IgD-negative memory B cell (primary cell): ENCODE data around the gene SH3BP5L. TPM values are rescaled to one million over a fixed set of nuclear protein-coding genes. Genes with fewer than 3 reads are reported as not detected.
A peak's percentile ranks its signal among the peaks of the same experiment; 100 is the strongest.
"Not testable (repeated sequence)": the region's sequence is repeated elsewhere in the genome, so short reads cannot be mapped to it uniquely, and the experiment has no call there.

Source experiments
- H3K27ac Mint-ChIP-seq, 3 donors: one replicate each; pipeline ENCODE4 v1.8.0; 2020 to 2022; ENCODE audit warnings: mild to moderate bottlenecking in 3 of 3, mixed read lengths in 3 of 3, moderate library complexity in 1 of 3
- H3K27me3 Mint-ChIP-seq: one replicate; pipeline ENCODE4 v1.8.0; 2021; ENCODE audit warnings: mixed read lengths
- H3K36me3 Mint-ChIP-seq: one replicate; pipeline ENCODE4 v1.8.0; 2020; ENCODE audit warnings: mild to moderate bottlenecking, mixed read lengths
- H3K4me1 Mint-ChIP-seq, 3 donors: one replicate each; pipeline ENCODE4 v1.8.0; 2020 to 2022; ENCODE audit warnings: mixed read lengths in 3 of 3, mild to moderate bottlenecking in 1 of 3
- H3K4me3 Mint-ChIP-seq, 4 donors: one replicate each; pipeline ENCODE4 v1.8.0; 2020 to 2022; ENCODE audit warnings: mild to moderate bottlenecking in 4 of 4, mixed read lengths in 4 of 4, moderate library complexity in 3 of 4
- H3K9me3 Mint-ChIP-seq, 3 donors: one replicate each; pipeline ENCODE4 v1.8.0; 2020 to 2021; ENCODE audit warnings: mixed read lengths in 3 of 3, mild to moderate bottlenecking in 1 of 3
- polyA plus RNA-seq: library from polyadenylated mRNA; unstranded; fragments of 300-500 nt; fragmentation: Illumina TruSeq; gene quantifications from one replicate; pipeline ENCODE4 v1.2.3, GENCODE V29; 2021

Gene SH3BP5L
- polyA plus RNA-seq, 1 donor from 2014 or later: 4.9 TPM

DNA sequence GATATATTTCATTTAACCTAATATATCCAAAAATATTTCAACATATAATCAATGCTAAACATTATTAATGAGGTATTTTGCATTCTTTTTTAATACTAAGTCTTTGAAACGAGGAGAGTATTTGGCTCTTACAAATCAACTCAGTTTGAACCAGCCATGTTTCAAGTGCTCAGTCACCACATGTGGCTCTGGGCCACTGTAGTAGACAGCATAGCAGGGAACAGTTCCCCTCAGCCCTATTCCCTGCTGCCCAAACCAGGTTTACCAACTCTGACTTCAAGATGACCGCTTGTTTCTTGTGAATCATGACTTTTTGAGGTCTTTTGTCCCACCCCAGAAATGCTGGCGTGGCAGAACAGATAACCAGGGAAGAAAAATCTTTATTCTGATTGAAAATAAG is 18.0 kb upstream of the SH3BP5L start:
- Mint-ChIP-seq H3K27ac (no peak overlapping the region), H3K27me3 (no peaks in the 10 kb centered on the region), H3K4me1 (peaks cover 11 to 33% (median 21%) of the 10 kb centered on the region in 3 donors), H3K4me3 (no peak overlapping the region), H3K9me3 (no peaks in the 10 kb centered on the region), H3K36me3 (peaks cover 6% of the 10 kb centered on the region)

DNA sequence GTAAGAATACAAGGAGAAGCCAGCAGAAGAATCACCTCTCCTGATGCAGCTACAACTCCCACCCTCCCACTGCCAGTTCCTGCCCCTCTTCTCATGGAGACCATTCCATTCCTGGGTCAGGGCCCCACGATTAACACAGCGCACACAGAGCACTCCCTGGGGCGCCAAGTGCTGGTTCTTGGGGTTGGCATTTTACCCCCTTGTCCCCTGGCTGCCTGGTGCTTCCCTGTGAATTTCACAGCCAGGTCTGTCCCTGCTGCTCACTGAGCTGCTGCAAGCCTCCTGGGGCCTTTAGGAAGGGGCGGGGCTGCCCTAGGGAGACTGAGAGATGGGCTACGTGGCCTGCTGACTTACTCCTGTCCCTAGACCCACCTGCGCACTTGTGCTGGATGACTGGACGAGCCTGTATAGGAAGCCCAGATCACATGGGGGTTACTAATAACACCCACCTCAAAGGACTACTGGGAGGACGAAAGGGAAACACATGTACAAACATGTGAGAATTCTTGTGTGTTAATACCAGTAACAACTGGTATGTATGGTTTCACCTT is 17.1 kb upstream of the SH3BP5L start:
- Mint-ChIP-seq H3K27ac (no peak overlapping the region), H3K4me3 (no peak overlapping the region), H3K36me3 (peaks cover 6% of the 10 kb centered on the region), H3K27me3 (no peaks in the 10 kb centered on the region), H3K9me3 (no peaks in the 10 kb centered on the region), H3K4me1 (peaks cover 12 to 33% (median 21%) of the 10 kb centered on the region in 3 donors)

DNA sequence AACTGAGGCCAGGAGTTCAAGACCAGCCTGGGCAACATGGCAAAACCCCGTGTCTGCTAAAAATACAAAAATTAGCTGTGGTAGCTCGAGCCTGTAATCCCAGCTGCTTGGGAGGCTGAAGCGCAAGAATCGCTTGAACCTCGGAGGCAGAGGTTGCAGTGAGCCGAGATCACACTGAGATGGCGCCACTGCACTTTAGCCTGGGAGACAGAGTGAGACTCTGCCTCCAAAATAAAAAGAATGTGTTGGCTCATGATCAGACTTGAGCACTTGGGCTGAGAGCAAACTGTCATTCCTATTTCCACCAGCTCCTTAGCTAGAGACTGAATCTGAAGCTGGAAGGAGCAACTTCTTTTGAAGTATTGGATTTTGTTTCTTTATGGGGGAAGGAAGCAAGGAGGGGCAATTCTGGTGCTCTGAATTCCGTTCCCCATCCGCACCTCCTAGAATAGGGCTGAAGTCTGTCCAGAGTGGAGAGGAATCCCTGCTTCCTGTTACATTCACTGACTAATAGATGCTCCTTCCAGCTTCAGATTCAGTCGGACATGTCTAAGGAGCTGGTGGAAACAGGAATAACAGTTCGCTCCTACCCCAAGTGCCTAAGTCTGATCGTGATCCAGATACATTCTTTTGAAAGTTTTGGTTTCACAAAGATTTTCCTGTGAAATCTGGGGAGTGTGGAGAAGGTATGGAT is 16.1 kb upstream of the SH3BP5L start:
- Mint-ChIP-seq H3K4me3 (peak overlapping the region in 1 of 4 donors; percentile 52), H3K27ac (peak overlapping the region; percentile 17 to 95 (median 73))

DNA sequence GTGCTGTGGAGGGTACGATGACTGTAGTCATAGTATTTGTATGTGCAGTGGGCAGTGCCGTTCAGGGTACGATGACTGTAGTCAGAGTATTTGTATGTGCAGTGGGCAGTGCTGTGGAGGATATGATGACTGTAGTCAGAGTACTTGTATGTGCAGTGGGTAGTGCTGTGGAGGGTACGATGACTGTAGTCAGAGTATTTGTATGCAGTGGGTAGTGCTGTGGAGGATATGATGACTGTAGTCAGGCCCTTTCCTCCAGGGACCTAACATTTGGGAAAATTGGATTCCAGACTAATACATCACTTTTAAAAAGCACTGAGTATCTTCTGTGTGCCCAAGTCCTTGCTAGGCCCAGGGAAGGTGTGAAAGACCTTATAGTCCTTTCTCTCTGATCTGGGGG is 15.2 kb upstream of the SH3BP5L start:
- Mint-ChIP-seq H3K36me3 (peaks cover 5% of the 10 kb centered on the region), H3K9me3 (no peaks in the 10 kb centered on the region), H3K4me3 (no peak overlapping the region), H3K27ac (peak overlapping the region in 2 of 3 donors; percentile 73 to 95), H3K4me1 (peaks cover 12 to 33% (median 21%) of the 10 kb centered on the region in 3 donors), H3K27me3 (no peaks in the 10 kb centered on the region)

More for the DNA sequence above, 16.1 kb upstream of the SH3BP5L start:
- H3K4me1 Mint-ChIP-seq: peaks cover 12 to 33% (median 21%) of the 10 kb centered on the region in 3 donors
- no peaks in the 10 kb centered on the region for H3K27me3 Mint-ChIP-seq
- H3K36me3 Mint-ChIP-seq: peaks cover 5% of the 10 kb centered on the region
- no peaks in the 10 kb centered on the region for H3K9me3 Mint-ChIP-seq

DNA sequence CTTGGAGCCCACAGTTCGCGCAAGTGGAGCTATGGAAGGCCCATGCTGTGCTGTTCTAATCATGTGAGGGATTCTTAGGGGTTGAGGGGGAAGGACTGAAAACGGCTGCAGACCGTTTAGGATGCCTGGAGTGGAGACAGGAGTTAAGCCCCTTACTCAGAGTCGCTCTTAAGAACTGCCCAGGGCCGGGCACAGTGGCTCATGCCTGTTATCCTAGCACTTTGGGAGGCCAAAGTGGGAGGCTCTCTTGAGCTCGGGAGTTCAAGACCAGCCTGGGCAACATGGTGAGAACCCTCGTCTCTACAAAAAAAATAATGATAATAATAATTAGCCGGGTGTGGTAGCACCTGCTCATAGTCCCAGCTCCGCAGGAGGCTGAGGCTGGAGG is 13.4 kb upstream of the SH3BP5L start:
- H3K27me3 Mint-ChIP-seq: no peaks in the 10 kb centered on the region
- H3K4me1 Mint-ChIP-seq: peaks cover 12 to 33% (median 21%) of the 10 kb centered on the region in 3 donors
- no peak overlapping the region for H3K4me3 Mint-ChIP-seq
- no peaks in the 10 kb centered on the region for H3K9me3 Mint-ChIP-seq
- peak overlapping the region in 2 of 3 donors; percentile 99 for H3K27ac Mint-ChIP-seq
- H3K36me3 Mint-ChIP-seq: peaks cover 2% of the 10 kb centered on the region

DNA sequence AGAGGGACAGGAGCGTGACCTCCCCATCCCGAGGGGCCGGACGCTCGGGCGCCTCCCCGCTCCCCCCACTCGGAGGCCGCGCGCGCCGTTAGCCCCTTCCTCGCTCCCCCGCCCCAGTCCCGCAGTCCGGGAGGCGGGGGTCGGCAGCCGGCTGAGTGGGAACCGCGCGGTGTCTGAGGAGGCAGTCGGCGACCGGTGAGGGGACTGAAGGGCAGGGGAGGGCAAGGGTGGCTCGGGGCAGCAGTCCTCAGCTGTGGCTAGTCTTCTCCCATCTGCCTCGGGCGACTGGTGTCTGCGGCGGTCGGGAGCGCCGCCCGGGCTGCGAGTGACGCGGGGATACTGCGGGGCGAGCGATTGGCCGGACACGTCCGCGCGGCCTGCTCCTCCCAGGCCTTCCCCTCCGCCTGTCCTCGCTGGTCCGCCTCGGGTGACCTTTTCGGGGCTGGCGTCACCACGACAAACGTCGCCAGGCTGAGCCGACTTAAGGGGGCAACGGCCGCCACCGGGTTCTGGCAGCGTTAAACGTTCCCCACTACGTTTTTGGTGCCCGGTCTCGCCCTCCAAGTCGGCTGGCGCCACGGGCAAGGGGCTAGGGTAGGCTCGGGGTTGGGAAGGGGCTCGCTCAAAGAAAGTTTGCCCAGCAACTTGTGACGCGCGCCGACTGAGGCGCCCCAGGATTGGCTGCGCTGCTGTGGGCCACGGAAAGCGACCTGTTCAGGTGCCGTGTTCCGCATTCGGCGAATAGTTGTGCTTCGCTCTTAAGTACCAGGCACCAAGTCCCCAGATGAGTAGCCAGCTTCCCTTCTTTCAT is 12.8 kb upstream of the SH3BP5L start:
- Mint-ChIP-seq H3K36me3 (peaks cover 2% of the 10 kb centered on the region), H3K27ac (peak overlapping the region in 2 of 3 donors; percentile 99), H3K27me3 (no peaks in the 10 kb centered on the region), H3K4me1 (peaks cover 12 to 32% (median 21%) of the 10 kb centered on the region in 3 donors), H3K4me3 (no peak overlapping the region), H3K9me3 (no peaks in the 10 kb centered on the region)

DNA sequence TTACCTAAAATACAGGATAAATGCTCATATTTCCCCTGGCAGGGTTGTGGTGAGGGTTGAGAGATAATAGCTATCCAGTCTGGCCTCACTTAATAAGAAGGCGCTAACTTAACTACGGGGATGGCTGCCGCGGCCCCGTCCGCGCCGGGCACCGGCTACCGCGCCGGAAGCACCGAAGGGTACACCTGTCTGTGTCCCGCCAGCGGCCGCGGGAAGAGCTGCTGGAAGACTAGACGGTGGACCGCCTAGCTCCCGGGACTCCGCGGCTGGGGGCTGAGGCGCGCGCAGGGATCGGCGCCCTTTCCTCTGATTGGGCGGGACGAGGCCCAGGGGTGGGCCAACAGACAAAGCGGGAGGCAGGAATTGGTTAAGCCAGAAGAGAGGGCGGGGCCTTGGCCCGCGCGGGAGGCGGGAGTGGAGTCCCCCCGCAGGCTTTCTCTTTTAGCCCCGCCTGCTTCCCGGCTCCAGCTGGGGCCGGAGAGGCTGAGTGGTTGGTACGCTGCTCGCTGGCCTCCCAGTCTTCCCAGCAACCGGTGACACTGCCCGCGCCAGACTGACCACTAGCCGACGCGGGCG is 12.2 kb upstream of the SH3BP5L start, which contains the start of gene ZNF672:
ZNF672 (plus strand) TSS at position 444 of the 576 bp plus-strand sequence. CDS start 9,051 bp downstream, outside the sequence.
- Mint-ChIP-seq H3K4me3 (no peak within 1 kb of the TSS), H3K36me3 (peaks cover 2% of the 10 kb centered on the region), H3K4me1 (peaks cover 12 to 30% (median 21%) of the 10 kb centered on the region in 3 donors), H3K27me3 (no peaks in the 10 kb centered on the region), H3K27ac (peak within 1 kb of the TSS in 2 of 3 donors; percentile 99), H3K9me3 (no peaks in the 10 kb centered on the region)

DNA sequence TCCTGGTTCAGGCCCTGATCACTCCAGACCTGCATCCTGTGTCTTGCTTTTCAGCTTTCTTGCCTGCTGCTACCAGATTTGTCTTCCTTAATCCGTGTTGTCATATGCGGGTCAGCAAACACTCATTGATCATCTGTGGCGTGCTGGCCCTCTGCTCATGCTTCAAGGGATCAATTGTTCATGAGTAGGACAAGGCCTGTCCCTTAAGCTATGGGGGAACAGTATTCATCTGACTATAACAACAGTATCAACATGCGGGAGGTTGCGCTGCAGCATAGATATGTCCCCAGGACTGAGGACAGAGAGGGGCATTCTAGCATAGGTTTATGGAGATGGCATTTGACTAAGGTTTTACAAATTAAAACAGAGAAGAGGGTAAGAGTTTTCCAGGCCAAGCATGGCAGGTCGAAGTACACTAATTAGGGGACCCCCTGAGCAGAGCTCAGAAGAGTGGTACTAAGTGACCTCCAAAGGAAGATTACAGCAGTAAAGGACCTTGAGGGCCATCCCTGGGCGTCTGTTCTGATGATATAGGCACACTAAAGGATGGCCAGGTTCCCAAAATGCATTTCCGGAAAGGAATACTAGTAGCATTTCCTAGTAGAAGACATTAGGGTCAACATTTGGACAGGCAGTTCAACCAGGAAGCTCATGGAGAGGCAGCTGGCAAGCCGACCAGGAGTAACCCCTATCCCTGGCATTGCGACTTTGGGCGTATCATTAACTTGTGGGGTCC is 11.5 kb upstream of the SH3BP5L start:
- H3K4me1 Mint-ChIP-seq: peaks cover 8 to 23% (median 17%) of the 10 kb centered on the region in 3 donors
- H3K9me3 Mint-ChIP-seq: no peaks in the 10 kb centered on the region
- no peaks in the 10 kb centered on the region for H3K27me3 Mint-ChIP-seq
- peaks cover 2% of the 10 kb centered on the region for H3K36me3 Mint-ChIP-seq
- H3K4me3 Mint-ChIP-seq: no peak overlapping the region
- H3K27ac Mint-ChIP-seq: no peak overlapping the region

DNA sequence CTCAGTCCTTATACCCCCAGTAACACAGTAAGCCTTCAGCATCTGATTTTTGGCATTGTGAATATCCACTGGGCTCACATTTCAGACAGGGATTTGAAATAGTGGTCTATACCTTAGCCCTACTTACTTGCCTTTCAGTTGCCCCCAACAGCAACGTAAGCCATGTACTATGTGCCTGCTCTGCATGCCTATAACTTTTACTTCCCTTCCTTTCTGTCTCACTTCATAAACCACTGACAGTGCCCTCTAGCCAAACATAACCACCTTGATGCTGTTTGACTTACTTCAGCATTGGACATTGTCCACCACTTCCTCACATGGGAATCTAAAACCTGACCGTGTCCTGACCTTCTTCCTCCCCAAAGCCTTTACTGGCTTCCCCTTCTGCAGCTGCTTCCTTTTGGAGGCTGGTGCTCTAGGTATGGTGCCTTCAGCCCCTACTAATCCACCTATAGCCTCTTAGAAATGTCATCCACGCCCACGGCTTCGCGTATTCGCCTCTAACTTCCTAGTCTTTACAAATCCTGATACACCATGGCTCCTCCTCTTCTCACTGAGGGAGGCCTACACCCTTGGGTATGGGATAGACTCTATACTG is 8.7 kb upstream of the SH3BP5L start:
- no peaks in the 10 kb centered on the region for H3K27me3 Mint-ChIP-seq
- peaks cover under 1 to 5% (median 4%) of the 10 kb centered on the region in 3 donors for H3K4me1 Mint-ChIP-seq
- H3K4me3 Mint-ChIP-seq: no peak overlapping the region
- no peaks in the 10 kb centered on the region for H3K36me3 Mint-ChIP-seq
- no peaks in the 10 kb centered on the region for H3K9me3 Mint-ChIP-seq
- no peak overlapping the region for H3K27ac Mint-ChIP-seq

DNA sequence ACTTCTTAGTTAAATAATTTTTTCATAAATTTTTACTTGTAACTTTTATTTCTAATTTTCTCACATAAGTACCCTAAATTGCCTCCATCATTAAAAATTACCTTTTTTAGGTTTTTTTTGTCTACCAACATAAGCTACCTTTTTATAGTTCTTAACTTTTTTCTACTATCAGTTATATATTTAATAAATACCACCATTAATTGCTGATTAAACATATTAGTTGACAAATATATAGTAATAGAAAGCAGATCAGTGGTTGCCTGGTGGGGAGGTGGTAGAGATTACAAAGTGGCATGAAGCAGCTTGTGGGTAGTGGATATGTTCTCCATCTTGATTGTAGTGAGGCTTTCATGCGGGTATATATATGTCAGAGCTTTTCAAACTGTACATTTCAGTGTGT is 6.1 kb upstream of the SH3BP5L start:
- H3K36me3 Mint-ChIP-seq: no peaks in the 10 kb centered on the region
- no peaks in the 10 kb centered on the region for H3K27me3 Mint-ChIP-seq
- H3K27ac Mint-ChIP-seq: no peak overlapping the region
- H3K4me3 Mint-ChIP-seq: no peak overlapping the region
- no peaks in the 10 kb centered on the region for H3K9me3 Mint-ChIP-seq
- peaks cover under 1 to 5% (median 2%) of the 10 kb centered on the region in 3 donors for H3K4me1 Mint-ChIP-seq

DNA sequence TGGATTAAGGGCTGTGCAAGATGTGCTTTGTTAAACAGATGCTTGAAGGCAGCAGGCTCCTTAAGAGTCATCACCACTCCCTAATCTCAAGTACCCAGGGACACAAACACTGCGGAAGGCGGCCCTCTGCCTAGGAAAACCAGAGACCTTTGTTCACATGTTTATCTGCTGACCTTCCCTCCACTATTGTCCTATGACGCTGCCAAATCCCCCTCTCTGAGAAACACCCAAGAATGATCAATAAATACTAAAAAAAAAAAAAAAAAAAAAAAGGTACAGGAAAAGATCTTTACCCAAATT is 5.0 kb upstream of the SH3BP5L start:
- not testable (repeated sequence) for H3K4me3 Mint-ChIP-seq, H3K36me3 Mint-ChIP-seq, H3K9me3 Mint-ChIP-seq, H3K27me3 Mint-ChIP-seq, H3K4me1 Mint-ChIP-seq, H3K27ac Mint-ChIP-seq

DNA sequence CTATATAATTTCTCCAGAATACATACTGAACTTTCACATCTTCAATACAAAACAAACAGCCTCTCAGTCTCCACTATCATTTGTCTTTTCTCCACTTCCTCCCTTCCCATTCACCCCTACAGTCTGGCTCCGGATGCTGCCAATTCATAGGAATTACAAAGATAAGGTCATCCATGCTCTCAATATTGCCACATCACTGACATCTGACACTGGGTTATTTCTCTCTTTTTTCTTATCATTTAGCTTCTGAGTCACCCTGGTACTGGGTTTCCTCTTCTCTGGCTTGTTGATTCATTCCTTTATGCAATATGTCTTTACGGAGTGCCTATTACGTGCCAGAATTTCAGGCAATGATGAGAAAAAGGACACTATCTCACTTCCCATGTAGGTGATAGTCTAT is 3.1 kb upstream of the SH3BP5L start:
- Mint-ChIP-seq H3K9me3 (no peaks in the 10 kb centered on the region), H3K4me1 (peaks cover 15 to 19% (median 17%) of the 10 kb centered on the region in 3 donors)

DNA sequence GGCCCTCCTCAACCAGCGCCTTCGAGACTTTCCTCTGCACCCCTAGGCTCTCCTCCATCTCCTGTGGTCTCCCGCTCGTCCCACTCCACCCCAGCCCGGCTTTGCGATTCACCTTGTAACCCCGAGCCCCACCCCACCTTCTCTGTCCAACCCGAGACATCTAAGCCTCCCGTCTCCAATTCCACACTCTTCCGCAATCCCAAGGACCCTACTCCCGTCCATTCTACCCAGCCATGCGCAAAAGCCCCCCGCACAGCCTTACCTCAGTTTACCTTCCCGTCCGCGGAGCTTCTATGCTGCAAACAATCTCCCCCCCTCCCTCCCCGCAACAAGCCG is 174 bp downstream of the SH3BP5L start:
- peak overlapping the region; percentile 89 to 99 (median 97) for H3K4me3 Mint-ChIP-seq
- no peaks in the 10 kb centered on the region for H3K9me3 Mint-ChIP-seq
- H3K4me1 Mint-ChIP-seq: peaks cover 25 to 50% (median 44%) of the 10 kb centered on the region in 3 donors
- H3K27me3 Mint-ChIP-seq: no peaks in the 10 kb centered on the region
- peaks cover 9% of the 10 kb centered on the region for H3K36me3 Mint-ChIP-seq
- peak overlapping the region; percentile 89 to 99 (median 94) for H3K27ac Mint-ChIP-seq

More for the DNA sequence above, 3.1 kb upstream of the SH3BP5L start:
- H3K27ac Mint-ChIP-seq: no peak overlapping the region
- peaks cover 5% of the 10 kb centered on the region for H3K36me3 Mint-ChIP-seq
- peak overlapping the region in 1 of 4 donors; percentile 67 for H3K4me3 Mint-ChIP-seq
- no peaks in the 10 kb centered on the region for H3K27me3 Mint-ChIP-seq

DNA sequence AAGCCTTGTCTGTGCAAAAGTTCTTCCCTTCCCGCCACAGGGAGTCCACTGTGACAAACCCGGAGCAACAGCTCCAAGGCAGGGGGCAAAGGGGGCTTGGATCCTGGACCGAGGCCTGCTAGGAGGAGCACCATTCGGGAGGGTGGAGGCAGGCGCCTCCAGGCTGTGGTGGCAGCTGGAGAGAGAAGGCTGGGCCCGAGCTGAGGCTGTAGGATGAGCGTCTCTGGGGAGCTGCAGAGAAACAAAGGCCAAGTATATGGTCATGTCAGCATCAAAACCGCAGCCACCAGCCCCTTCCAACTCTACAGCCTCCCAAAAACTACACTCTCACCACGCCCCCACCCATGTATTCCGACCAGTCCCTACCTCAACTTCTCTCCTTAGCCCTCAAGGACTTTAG is 579 bp downstream of the SH3BP5L start:
- peaks cover 26 to 53% (median 44%) of the 10 kb centered on the region in 3 donors for H3K4me1 Mint-ChIP-seq
- H3K27ac Mint-ChIP-seq: peak overlapping the region; percentile 89 to 99 (median 94)
- peaks cover 9% of the 10 kb centered on the region for H3K36me3 Mint-ChIP-seq
- no peaks in the 10 kb centered on the region for H3K27me3 Mint-ChIP-seq
- H3K4me3 Mint-ChIP-seq: peak overlapping the region; percentile 89 to 99 (median 97)
- H3K9me3 Mint-ChIP-seq: no peaks in the 10 kb centered on the region
